Upper lobe of right lung (tissue), 1 donor: ENCODE results near the gene MYH9. TPM values are rescaled to one million over a fixed set of nuclear protein-coding genes. Genes with fewer than 3 reads are reported as not detected.

Experiments
- ATAC-seq: fragments of 200-7000 bp; cut with Tn5 transposase; one replicate; pipeline ENCODE4 v1.9.1; 2020; ENCODE audit warnings: mild to moderate bottlenecking, moderate library complexity
- DNase-seq: peaks from one replicate; pipeline ENCODE4 v3.0.0-alpha.2; 2020
- H3K27ac ChIP-seq: fragments of 200-600 bp; one replicate; pipeline ENCODE4 v1.8.0; 2022
- H3K27me3 ChIP-seq: fragments of 200-600 bp; one replicate; pipeline ENCODE4 v1.8.0; 2022; ENCODE audit warnings: mild to moderate bottlenecking
- H3K36me3 ChIP-seq: fragments of 200-600 bp; one replicate; pipeline ENCODE4 v1.8.0; 2022
- H3K4me1 ChIP-seq: fragments of 200-600 bp; one replicate; pipeline ENCODE4 v1.8.0; 2022
- H3K4me3 ChIP-seq: fragments of 200-600 bp; one replicate; pipeline ENCODE4 v1.8.0; 2022; ENCODE audit warnings: mild to moderate bottlenecking
- H3K9me3 ChIP-seq: fragments of 200-600 bp; one replicate; pipeline ENCODE4 v1.8.0; 2022
- intact Hi-C: fragments of 100-400 bp; cut with DNase I; formaldehyde crosslinking; loops from one replicate; pipeline ENCODE4 v1.11.0; 2022
- total RNA-seq: library from RNA; stranded (reverse); fragmentation: NEBNext Ultra II Directional; extraction: Animal tissue kit (Norgen Biotek cat#: 25700); gene quantifications from one replicate; pipeline ENCODE4 v1.2.1, GENCODE V29; 2021
- TF ChIP-seq, protein P1 (sequence below): fragments of 200-600 bp; IDR thresholded peaks from one replicate; pipeline ENCODE4 v1.8.0; 2022; ENCODE audit warnings: antibody characterized with exemption
- donor health status: DM: no; HTN: yes; CAD: no; lungs with severe emphysema.

MYH9 gene
- total RNA-seq, 1 donor from 2014 or later = 842 TPM

DNA sequence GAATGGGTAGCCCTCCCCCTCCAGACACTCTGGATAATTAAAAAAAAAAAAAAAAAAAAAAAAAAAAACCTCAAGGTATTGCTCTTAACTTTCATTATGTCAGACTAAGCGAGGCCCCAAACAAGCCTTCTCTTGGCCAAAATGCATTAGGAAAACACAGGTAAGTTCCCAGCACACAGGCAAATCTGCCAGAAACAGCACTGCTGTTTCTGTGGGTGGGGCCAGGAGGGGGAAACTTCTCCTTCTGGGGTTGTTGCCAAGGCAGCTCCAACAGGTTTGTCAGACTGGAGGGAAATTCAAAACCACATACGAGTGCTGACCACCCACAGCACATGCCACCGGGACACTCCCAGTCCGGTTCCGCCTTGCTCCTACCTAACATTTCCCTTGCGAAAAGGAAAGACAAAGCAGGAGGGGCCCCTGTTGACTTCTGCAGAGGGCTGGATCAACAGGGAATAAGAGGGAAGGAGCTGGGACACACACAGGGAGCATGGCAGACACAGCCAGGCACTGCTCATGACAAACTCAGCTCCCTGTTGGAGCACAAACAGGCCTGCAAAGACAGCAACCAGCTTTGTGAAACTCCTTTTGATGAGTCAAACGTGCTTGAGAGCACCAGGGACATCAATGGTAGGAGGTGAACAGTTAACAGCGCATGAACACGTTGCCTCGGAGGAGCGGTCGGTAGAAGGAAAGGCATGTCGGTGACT is 55.0 kb downstream of the MYH9 start:
- Histone ChIP-seq H3K4me1 (peaks cover 100% of the 10 kb centered on the region), H3K36me3 (peaks cover 75% of the 10 kb centered on the region), H3K27ac (peak overlapping the region; percentile 91), H3K9me3 (no peaks in the 10 kb centered on the region), H3K27me3 (no peaks in the 10 kb centered on the region), H3K4me3 (no peak overlapping the region)
- intact Hi-C loops = loop anchor here (10.0 kb wide), 1 partner anchor 52 kb away; the partner anchor contains the start of gene MYH9
- TF ChIP-seq, protein P1, sequence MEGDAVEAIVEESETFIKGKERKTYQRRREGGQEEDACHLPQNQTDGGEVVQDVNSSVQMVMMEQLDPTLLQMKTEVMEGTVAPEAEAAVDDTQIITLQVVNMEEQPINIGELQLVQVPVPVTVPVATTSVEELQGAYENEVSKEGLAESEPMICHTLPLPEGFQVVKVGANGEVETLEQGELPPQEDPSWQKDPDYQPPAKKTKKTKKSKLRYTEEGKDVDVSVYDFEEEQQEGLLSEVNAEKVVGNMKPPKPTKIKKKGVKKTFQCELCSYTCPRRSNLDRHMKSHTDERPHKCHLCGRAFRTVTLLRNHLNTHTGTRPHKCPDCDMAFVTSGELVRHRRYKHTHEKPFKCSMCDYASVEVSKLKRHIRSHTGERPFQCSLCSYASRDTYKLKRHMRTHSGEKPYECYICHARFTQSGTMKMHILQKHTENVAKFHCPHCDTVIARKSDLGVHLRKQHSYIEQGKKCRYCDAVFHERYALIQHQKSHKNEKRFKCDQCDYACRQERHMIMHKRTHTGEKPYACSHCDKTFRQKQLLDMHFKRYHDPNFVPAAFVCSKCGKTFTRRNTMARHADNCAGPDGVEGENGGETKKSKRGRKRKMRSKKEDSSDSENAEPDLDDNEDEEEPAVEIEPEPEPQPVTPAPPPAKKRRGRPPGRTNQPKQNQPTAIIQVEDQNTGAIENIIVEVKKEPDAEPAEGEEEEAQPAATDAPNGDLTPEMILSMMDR = no peak
- ATAC-seq (peak; percentile 7), DNase-seq (no peak)

DNA sequence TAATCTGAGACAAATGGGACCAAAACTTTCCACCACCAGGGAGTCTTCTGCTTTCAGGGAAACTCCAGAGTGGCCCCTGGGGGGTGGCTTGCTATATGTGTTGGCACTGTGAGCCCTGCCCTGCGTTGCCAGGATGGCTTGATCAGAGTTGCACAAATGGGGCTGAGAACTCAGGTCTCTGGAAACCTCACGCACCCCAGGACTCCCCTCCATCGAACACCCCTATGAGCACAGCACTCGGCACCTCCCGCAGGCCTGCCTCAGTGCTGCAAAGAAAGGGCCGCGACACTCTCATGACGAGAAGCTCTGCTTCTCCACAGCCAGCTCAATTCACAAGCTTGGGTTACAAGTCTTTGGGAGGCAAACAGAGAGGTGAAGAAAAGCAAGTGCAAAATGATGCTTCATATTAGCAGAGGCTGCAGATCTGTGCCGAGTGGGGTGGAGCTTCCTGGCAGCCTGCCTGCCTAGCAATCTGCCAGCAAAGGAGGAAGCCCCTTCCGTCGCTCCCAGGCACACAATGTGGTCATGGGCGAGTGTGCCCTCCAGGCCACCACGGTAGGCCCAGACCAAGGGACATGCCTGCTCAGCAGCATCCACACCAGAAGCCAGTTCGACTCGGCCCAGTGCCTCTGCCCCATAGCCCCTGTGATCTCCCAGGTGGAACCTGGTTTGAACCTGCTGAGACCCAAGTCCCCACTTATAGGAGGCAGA is 55.7 kb downstream of the MYH9 start:
- no peaks in the 10 kb centered on the region for H3K27me3 ChIP-seq
- DNase-seq (peak; percentile 82), ATAC-seq (peak; percentile 22)
- H3K27ac ChIP-seq = peak overlapping the region; percentile 91
- TF ChIP-seq, protein P1 = no peak
- peaks cover 97% of the 10 kb centered on the region for H3K4me1 ChIP-seq
- peaks cover 75% of the 10 kb centered on the region for H3K36me3 ChIP-seq
- no peaks in the 10 kb centered on the region for H3K9me3 ChIP-seq
- H3K4me3 ChIP-seq = peak overlapping the region; percentile 11
- intact Hi-C loops = loop anchor here (10.0 kb wide), 1 partner anchor 53 kb away; the partner anchor contains the start of gene MYH9

DNA sequence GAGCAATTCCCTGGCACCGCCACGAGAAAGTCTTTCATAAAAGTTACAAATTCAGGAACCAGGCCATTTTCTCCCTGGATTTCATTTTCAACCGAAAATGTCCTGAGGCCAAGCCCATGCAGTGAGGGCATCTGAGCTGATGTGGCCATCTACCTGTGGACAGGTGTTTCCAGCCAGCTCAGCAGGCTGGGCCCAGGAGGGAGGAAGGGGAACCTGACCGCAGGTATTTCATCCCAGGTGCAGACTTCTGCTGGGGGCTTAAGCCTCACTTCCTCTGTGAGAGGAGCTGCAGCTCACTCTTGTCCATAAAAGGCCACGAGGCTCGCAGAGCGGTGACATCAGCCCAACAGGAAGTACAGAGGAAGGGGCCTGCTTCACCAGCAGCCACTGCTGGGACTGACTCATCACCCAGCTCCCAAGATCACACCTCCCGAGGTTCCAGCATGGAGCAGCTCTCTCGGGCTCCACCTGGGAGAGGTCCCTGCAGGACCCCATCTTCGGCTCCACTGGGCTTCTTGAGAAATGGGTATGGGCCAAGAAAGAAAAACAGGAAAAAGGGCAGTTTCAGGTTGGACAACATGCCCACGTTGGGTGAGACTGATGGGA is 56.4 kb downstream of the MYH9 start:
- peaks cover 75% of the 10 kb centered on the region for H3K36me3 ChIP-seq
- intact Hi-C loops = loop anchor here (10.0 kb wide), 1 partner anchor 53 kb away; the partner anchor contains the start of gene MYH9
- H3K4me3 ChIP-seq = peak overlapping the region; percentile 11
- ATAC-seq (peak; percentile 72), DNase-seq (peak; percentile 85)
- peak overlapping the region; percentile 91 for H3K27ac ChIP-seq
- no peaks in the 10 kb centered on the region for H3K27me3 ChIP-seq
- H3K9me3 ChIP-seq = no peaks in the 10 kb centered on the region
- TF ChIP-seq, protein P1 = no peak
- peaks cover 93% of the 10 kb centered on the region for H3K4me1 ChIP-seq

DNA sequence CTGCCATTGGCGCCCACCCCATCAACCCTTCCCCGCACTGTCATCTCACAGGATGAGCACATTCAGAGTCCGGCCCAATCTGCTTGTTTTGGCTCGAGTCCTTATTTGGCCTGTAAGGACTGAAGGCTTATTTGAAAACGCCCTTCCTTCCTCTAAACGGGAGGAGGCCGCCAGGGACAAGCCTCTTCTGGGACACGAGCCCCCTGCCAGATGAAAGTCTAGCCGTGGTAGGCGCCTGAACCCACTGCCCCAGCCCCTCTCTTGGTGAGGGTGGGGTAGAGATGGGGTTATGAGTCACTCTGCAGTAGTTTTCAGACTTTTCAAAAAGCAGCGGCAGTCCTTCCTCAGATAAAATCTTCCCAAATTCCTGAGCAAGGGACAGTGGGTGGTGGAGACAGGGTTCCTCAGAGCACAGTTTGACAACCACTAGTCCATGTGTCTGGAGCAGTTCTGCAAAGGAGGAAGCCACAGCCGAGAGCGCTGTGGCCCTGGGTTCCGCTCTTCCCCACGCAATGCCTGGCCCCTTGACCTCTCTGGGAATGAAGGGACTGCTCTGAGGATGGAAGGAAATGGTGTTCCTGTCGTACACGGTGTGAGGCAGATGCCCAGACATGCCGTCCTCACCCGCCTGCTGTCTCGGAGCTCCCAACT is 57.0 kb downstream of the MYH9 start:
- peak overlapping the region; percentile 91 for H3K27ac ChIP-seq
- TF ChIP-seq, protein P1 = no peak
- no peaks in the 10 kb centered on the region for H3K9me3 ChIP-seq
- peak overlapping the region; percentile 11 for H3K4me3 ChIP-seq
- intact Hi-C loops = loop anchor here (10.0 kb wide), 1 partner anchor 54 kb away; the partner anchor contains the start of gene MYH9
- H3K36me3 ChIP-seq = peaks cover 77% of the 10 kb centered on the region
- H3K27me3 ChIP-seq = no peaks in the 10 kb centered on the region
- peaks cover 93% of the 10 kb centered on the region for H3K4me1 ChIP-seq
- peak; percentile 29 for ATAC-seq
- DNase-seq = no peak

DNA sequence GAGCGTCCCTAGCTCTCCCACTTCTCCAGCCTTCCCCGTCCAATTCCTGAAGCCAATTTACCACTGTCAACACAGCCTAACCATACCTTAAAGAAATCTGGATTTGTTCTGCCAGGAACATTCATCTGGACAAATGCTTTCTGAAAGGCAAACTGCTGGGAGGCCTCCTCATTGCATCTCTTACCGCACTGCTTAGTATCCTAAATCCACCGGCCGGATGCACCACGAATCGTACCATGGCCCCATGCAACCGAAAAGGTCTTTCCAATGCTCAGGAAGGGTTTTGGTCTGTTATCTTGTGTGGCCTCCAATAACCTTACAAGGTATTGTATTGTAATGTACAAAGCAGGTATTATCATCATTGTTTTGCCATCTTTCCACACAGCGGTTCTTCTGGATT is 57.6 kb downstream of the MYH9 start:
- TF ChIP-seq, protein P1 = no peak
- H3K4me1 ChIP-seq = peaks cover 93% of the 10 kb centered on the region
- H3K4me3 ChIP-seq = no peak overlapping the region
- H3K27ac ChIP-seq = peak overlapping the region; percentile 91
- H3K9me3 ChIP-seq = no peaks in the 10 kb centered on the region
- H3K36me3 ChIP-seq = peaks cover 79% of the 10 kb centered on the region
- intact Hi-C loops = loop anchor here (10.0 kb wide), 1 partner anchor 55 kb away; the partner anchor contains the start of gene MYH9
- no peak for DNase-seq
- no peak for ATAC-seq
- no peaks in the 10 kb centered on the region for H3K27me3 ChIP-seq
